Panc1 (cell line): Measurements from ENCODE around the gene SLC5A6. TPM values are rescaled to one million over a fixed set of nuclear protein-coding genes. Genes with fewer than 3 reads are reported as not detected.

ENCODE experiments used
- ATAC-seq: fragments of 200-7000 bp; cut with Tn5 transposase; 2 replicates; pipeline ENCODE4 v1.9.1; 2020; ENCODE audit warnings: mild to moderate bottlenecking, moderate library complexity
- BruUV-seq: library from RNA; stranded (reverse); fragments of 400-500 nt; replicated peaks from 2 replicates; lab custom pipeline; 2021; lab: Mats Ljungman, UMichigan
- CTCF ChIA-PET: fragments of 300-600 bp; sonication (Branson Sonifier 250); formaldehyde crosslinking; loops from one replicate; lab custom pipeline; 2022; ENCODE audit warnings: antibody characterized with exemption; lab: Charles Lee
- POLR2A ChIA-PET: fragments of 300-600 bp; sonication (Branson Sonifier 250); formaldehyde crosslinking; loops from one replicate; lab custom pipeline; 2022; ENCODE audit warnings: antibody characterized with exemption; lab: Charles Lee
- DNase-seq: peaks from one replicate; pipeline ENCODE4 v3.0.0-alpha.2; 2010; ENCODE audit warnings: low read depth, low spot score
- H3K27ac ChIP-seq: 2 replicates; pipeline ENCODE4 v1.5.1; 2011; ENCODE audit warnings: mild to moderate bottlenecking, low read length, inconsistent platforms
- H3K27me3 ChIP-seq: fragments of 200-500 bp; sonication (Bioruptor generic); 2 replicates; pipeline ENCODE4 v1.6.0; 2014; ENCODE audit warnings: low read length, inconsistent platforms; ENCODE audit not compliant: control insufficient read depth, insufficient read depth
- H3K36me3 ChIP-seq: fragments of 200-500 bp; sonication (Bioruptor generic); 2 replicates; pipeline ENCODE4 v1.5.1; 2014; ENCODE audit warnings: inconsistent platforms, mild to moderate bottlenecking, low read length, moderate library complexity; ENCODE audit not compliant: control insufficient read depth, insufficient read depth
- H3K4me1 ChIP-seq: 2 replicates; pipeline ENCODE4 v1.5.1; 2011; ENCODE audit warnings: inconsistent platforms, mild to moderate bottlenecking, low read length, moderate library complexity; ENCODE audit not compliant: control insufficient read depth, insufficient read depth
- H3K4me3 ChIP-seq, 2 experiments: 2 replicates each; pipeline ENCODE4 v1.5.1; 2011 to 2012; ENCODE audit warnings: low read depth in 2 of 2, low read length in 2 of 2, mild to moderate bottlenecking in 2 of 2, inconsistent platforms in 1 of 2, moderate library complexity in 1 of 2
- H3K9me3 ChIP-seq: fragments of 200-500 bp; sonication (Bioruptor generic); 2 replicates; pipeline ENCODE4 v1.5.1; 2014; ENCODE audit warnings: low read depth, mild to moderate bottlenecking, inconsistent platforms, low read length, moderate library complexity; ENCODE audit not compliant: control insufficient read depth, insufficient read depth
- POLR2AphosphoS5 ChIP-seq: IDR thresholded peaks from 2 replicates; pipeline ENCODE4 v1.6.1; 2012; ENCODE audit warnings: mild to moderate bottlenecking, low read depth, low read length, moderate library complexity
- SIN3A ChIP-seq: IDR thresholded peaks from 2 replicates; pipeline ENCODE4 v1.6.1; 2012; ENCODE audit warnings: low read depth, mild to moderate bottlenecking, low read length, moderate library complexity, borderline replicate concordance; ENCODE audit not compliant: insufficient read depth
- TCF7L2 ChIP-seq: IDR thresholded peaks from 2 replicates; pipeline ENCODE4 v1.6.1; 2011; ENCODE audit warnings: mild to moderate bottlenecking, low read depth, low read length, inconsistent platforms
- in situ Hi-C: cut with HindIII; loops from 2 replicates; pipeline ENCODE4 v1.10.0; 2016; ENCODE audit warnings: low sequenced_read_pairs, low pct_unique_long_range_greater_than_20kb
- intact Hi-C: fragments of 100-400 bp; cut with micrococcal nuclease; formaldehyde crosslinking; loops from one replicate; pipeline ENCODE4 v1.10.0; 2022; ENCODE audit not compliant: unreplicated experiment
- total RNA-seq: library from RNA; stranded (reverse); gene quantifications from one replicate; pipeline ENCODE4 v1.2.1, GENCODE V29; 2021; ENCODE audit not compliant: unreplicated experiment
- TF ChIP-seq, protein P1 (sequence below): fragments of 450-650 bp; IDR thresholded peaks from 2 replicates; pipeline ENCODE4 v1.5.1; 2017; ENCODE audit warnings: mild to moderate bottlenecking
- TF ChIP-seq, protein P2 (sequence below), 2 experiments: IDR thresholded peaks; 2 replicates each; pipeline ENCODE4 v1.6.1; 2011 to 2012; ENCODE audit warnings: low read depth in 2 of 2, control low read depth in 1 of 2, low read length in 1 of 2, mild to moderate bottlenecking in 1 of 2, moderate library complexity in 1 of 2; ENCODE audit not compliant: insufficient read depth in 1 of 2

The SLC5A6 gene
- total RNA-seq, 1 experiment from 2014 or later, result 74.5 TPM

DNA sequence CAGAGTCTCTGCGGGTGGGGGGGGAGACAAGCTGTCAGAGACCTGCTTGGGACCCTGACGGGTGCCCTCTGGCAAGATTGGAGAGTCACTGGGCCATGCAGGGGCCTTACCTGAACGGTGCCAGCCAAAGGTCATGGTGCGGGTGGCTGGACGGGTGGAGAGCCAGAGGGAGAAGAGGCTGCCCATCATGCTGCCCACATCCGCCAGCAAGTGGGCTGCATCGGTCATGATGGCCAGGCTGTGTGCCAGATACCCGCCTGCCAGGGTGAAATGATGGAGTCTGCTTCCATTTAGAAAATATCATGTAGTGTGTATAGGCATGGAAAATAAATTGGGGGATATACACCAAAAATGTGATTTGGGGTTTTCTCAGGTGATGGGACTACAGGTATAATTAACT is 46.0 kb upstream of the SLC5A6 start:
- Histone ChIP-seq H3K4me1 (peaks cover under 1% of the 10 kb centered on the region; the same call in 1 of the 2 replicates), H3K4me3 (no peak overlapping the region), H3K9me3 (no peaks in the 10 kb centered on the region), H3K27ac (no peak overlapping the region), H3K36me3 (no peaks in the 10 kb centered on the region), H3K27me3 (peaks cover 12% of the 10 kb centered on the region)
- ChIA-PET POLR2A (no interaction called here), CTCF (no interaction called here)
- no peak for ATAC-seq
- BruUV-seq, result no TSS peak
- DNase-seq, result no peak
- intact Hi-C loops (no loop called here), in situ Hi-C loops (no loop called here)
- TF ChIP-seq TCF7L2 (no peak), POLR2AphosphoS5 (no peak), SIN3A (no peak)
- TF ChIP-seq, protein P1, sequence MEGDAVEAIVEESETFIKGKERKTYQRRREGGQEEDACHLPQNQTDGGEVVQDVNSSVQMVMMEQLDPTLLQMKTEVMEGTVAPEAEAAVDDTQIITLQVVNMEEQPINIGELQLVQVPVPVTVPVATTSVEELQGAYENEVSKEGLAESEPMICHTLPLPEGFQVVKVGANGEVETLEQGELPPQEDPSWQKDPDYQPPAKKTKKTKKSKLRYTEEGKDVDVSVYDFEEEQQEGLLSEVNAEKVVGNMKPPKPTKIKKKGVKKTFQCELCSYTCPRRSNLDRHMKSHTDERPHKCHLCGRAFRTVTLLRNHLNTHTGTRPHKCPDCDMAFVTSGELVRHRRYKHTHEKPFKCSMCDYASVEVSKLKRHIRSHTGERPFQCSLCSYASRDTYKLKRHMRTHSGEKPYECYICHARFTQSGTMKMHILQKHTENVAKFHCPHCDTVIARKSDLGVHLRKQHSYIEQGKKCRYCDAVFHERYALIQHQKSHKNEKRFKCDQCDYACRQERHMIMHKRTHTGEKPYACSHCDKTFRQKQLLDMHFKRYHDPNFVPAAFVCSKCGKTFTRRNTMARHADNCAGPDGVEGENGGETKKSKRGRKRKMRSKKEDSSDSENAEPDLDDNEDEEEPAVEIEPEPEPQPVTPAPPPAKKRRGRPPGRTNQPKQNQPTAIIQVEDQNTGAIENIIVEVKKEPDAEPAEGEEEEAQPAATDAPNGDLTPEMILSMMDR, result no peak
- TF ChIP-seq, protein P2, sequence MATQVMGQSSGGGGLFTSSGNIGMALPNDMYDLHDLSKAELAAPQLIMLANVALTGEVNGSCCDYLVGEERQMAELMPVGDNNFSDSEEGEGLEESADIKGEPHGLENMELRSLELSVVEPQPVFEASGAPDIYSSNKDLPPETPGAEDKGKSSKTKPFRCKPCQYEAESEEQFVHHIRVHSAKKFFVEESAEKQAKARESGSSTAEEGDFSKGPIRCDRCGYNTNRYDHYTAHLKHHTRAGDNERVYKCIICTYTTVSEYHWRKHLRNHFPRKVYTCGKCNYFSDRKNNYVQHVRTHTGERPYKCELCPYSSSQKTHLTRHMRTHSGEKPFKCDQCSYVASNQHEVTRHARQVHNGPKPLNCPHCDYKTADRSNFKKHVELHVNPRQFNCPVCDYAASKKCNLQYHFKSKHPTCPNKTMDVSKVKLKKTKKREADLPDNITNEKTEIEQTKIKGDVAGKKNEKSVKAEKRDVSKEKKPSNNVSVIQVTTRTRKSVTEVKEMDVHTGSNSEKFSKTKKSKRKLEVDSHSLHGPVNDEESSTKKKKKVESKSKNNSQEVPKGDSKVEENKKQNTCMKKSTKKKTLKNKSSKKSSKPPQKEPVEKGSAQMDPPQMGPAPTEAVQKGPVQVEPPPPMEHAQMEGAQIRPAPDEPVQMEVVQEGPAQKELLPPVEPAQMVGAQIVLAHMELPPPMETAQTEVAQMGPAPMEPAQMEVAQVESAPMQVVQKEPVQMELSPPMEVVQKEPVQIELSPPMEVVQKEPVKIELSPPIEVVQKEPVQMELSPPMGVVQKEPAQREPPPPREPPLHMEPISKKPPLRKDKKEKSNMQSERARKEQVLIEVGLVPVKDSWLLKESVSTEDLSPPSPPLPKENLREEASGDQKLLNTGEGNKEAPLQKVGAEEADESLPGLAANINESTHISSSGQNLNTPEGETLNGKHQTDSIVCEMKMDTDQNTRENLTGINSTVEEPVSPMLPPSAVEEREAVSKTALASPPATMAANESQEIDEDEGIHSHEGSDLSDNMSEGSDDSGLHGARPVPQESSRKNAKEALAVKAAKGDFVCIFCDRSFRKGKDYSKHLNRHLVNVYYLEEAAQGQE (IDR thresholded peaks at IDR 0.05; ENCODE audit: insufficient read depth in 1 of 2, low read depth in 2 of 2, low read length in 1 of 2), result no peak

GRCh38 chr2:27256855-27257454 is 44.9 kb upstream of the SLC5A6 start:
- ATAC-seq (no peak), DNase-seq (no peak)
- POLR2A ChIA-PET, result no interaction called here
- no peaks in the 10 kb centered on the region for H3K4me1 ChIP-seq
- TF ChIP-seq POLR2AphosphoS5 (no peak), TCF7L2 (no peak), SIN3A (no peak)
- TF ChIP-seq, protein P1, result no peak
- TF ChIP-seq, protein P2 (IDR thresholded peaks at IDR 0.05; ENCODE audit: insufficient read depth in 1 of 2, low read depth in 2 of 2, low read length in 1 of 2), result no peak
- CTCF ChIA-PET, result no interaction called here
- in situ Hi-C loops, result no loop called here
- intact Hi-C loops, result no loop called here
- no peaks in the 10 kb centered on the region for H3K36me3 ChIP-seq
- H3K27me3 ChIP-seq, result peaks cover 12% of the 10 kb centered on the region
- no peak overlapping the region for H3K27ac ChIP-seq
- H3K9me3 ChIP-seq, result no peaks in the 10 kb centered on the region
- no peak overlapping the region for H3K4me3 ChIP-seq
- no TSS peak for BruUV-seq
